Measurements from ENCODE around the gene ALKBH5.

ALKBH5 gene

GRCh38 chr17:18158022-18158600, 25.5 kb upstream of the ALKBH5 start:
- peak; percentile 91 for DNase-seq (ENCODE audit: low spot score)

- peak; percentile 44 for DNase-seq (ENCODE audit: low spot score)
These were observed 24.0 kb upstream of the ALKBH5 start for GRCh38 chr17:18159551-18160120.

GRCh38 chr17:18160128-18160856, 23.3 kb upstream of the ALKBH5 start:
- no peak for DNase-seq (ENCODE audit: low spot score)

GRCh38 chr17:18161207-18162145, 22.2 kb upstream of the ALKBH5 start:
- no peak for DNase-seq (ENCODE audit: low spot score)

GRCh38 chr17:18163547-18163946, 20.1 kb upstream of the ALKBH5 start:
- no peak for DNase-seq (ENCODE audit: low spot score)

- no peak for DNase-seq (ENCODE audit: low spot score)
These were observed 16.7 kb upstream of the ALKBH5 start for GRCh38 chr17:18166894-18167293.

GRCh38 chr17:18167421-18167820, 16.2 kb upstream of the ALKBH5 start:
- DNase-seq (ENCODE audit: low spot score): no peak

- no peak for DNase-seq (ENCODE audit: low spot score)
These were observed 10.9 kb upstream of the ALKBH5 start for GRCh38 chr17:18172531-18173278.

- no peak for DNase-seq (ENCODE audit: low spot score)
These were observed 9.9 kb upstream of the ALKBH5 start for GRCh38 chr17:18173740-18174139.

GRCh38 chr17:18176176-18176575, 7.5 kb upstream of the ALKBH5 start:
- no peak for DNase-seq (ENCODE audit: low spot score)

- DNase-seq (ENCODE audit: low spot score): no peak
These were observed 6.5 kb upstream of the ALKBH5 start for GRCh38 chr17:18177133-18177532.

- no peak for DNase-seq (ENCODE audit: low spot score)
These were observed 5.9 kb upstream of the ALKBH5 start for GRCh38 chr17:18177722-18178121.

- DNase-seq (ENCODE audit: low spot score): no peak
These were observed 4.4 kb upstream of the ALKBH5 start for GRCh38 chr17:18179196-18179595.

- DNase-seq (ENCODE audit: low spot score): no peak
These were observed 3.8 kb upstream of the ALKBH5 start for GRCh38 chr17:18179804-18180203.

GRCh38 chr17:18181358-18181757, 2.3 kb upstream of the ALKBH5 start:
- no peak for DNase-seq (ENCODE audit: low spot score)

GRCh38 chr17:18182110-18182977, 1.3 kb upstream of the ALKBH5 start:
- no peak for DNase-seq (ENCODE audit: low spot score)

GRCh38 chr17:18182978-18183333, 672 bp upstream of the ALKBH5 start:
- DNase-seq (ENCODE audit: low spot score): peak; percentile 88

- no peak for DNase-seq (ENCODE audit: low spot score)
These were observed 759 bp downstream of the ALKBH5 start for GRCh38 chr17:18184143-18185031.

GRCh38 chr17:18185391-18185790, 1.8 kb downstream of the ALKBH5 start:
- no peak for DNase-seq (ENCODE audit: low spot score)

Measured in AG20443 (cell line).